Measurements from ENCODE around the gene ZNF385D.

Gene ZNF385D

DNA sequence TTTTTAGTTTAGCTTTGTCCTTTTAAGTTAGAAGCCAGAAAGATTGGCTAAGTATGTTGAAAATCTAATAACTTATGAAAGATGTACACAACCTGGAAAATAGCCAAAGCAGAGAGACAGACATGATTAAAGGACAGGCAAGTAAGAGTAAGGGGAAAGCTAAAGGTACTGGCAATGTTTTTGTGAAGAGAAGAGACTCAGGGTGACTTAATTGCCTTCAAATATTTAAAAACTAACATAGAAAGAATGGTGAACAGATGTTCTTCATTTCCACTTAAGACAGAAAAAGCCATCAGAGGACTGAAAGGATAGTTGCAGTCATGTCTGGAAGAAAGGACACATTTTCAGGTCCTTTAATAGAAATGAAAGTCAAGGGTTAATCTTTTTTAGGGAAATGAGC lies 68.8 kb downstream of the ZNF385D start:
- no peak for DNase-seq (ENCODE audit: low read depth in 4 of 4, low spot score in 1 of 4)

DNA sequence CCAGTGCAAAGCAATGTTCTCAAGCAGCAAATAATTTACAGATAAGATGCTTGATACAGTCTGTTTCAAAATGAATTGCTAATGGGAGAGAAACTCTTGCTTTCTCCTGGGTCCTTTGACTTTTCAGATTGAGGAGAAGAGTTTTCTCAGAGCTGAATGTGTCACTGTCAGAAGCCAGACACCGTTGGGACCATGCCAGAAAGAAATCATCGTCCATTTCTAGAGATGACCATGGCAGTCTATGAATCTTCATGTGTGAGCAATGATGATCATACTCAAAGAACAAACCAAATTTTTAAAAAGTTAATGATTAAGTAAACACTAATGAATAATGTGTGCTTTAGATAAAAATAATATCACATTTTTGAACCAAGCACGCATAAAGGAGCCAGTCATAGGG lies 77.6 kb downstream of the ZNF385D start:
- DNase-seq (ENCODE audit: low read depth in 4 of 4, low spot score in 1 of 4) = no peak

DNA sequence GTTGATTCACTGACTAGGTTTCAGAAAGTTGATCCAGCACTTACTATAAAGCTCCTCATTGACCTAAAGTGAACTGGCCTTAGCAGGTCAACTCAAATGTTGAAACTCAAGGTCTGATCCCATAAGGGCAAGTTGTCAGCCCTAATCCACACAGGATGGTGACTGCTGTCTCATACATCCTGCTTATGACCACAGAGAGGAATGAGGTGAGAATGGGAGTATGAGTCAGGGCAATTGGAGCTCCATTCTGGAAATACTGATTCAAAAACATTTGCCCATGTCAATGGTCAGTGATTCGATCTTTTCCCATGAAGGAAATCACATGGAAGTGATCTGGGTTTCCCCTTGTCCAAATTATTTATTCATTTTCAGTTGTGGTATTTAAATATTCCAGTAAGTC lies 78.7 kb downstream of the ZNF385D start:
- no peak for DNase-seq (ENCODE audit: low read depth in 4 of 4, low spot score in 1 of 4)

DNA sequence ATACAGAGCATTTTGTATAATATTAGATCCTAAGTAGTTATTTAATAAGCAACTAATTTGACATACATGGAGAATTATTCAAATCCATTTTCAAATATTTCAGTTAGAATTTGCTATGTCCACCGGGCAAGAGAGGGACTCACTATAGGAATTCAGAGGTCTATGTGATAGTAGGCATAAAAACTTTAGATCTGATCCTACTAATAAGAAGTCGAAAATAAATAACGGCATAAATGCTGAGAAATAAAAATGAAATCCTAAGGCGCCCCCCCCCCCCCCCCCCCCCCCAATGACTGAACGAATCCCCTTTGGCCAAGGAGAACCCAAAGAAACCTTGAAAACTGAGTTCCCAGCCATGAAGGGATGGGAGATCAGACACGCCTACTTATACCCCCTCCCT lies 80.6 kb downstream of the ZNF385D start:
- DNase-seq (ENCODE audit: low read depth in 4 of 4, low spot score in 1 of 4) = no peak

DNA sequence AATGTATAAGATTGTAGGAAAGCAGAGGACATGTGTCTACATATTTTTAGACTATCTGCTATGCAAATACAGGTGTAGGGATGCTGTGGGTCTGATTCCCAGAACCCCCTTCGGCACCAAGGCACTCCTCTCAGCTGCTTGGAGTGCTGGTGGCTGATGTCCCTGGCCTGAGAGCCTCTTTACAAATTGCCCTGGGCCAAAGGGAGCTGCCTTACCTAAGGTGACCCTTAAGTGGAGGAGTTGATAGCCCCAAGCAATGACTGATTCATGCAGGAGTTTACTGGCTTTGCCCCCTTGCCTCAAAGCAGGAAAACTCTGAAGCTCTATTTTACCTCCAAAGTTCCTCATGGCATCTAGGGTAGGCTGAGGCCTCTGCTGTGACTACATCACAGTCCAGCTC lies 83.0 kb downstream of the ZNF385D start:
- DNase-seq (ENCODE audit: low read depth in 4 of 4, low spot score in 1 of 4) = no peak

DNA sequence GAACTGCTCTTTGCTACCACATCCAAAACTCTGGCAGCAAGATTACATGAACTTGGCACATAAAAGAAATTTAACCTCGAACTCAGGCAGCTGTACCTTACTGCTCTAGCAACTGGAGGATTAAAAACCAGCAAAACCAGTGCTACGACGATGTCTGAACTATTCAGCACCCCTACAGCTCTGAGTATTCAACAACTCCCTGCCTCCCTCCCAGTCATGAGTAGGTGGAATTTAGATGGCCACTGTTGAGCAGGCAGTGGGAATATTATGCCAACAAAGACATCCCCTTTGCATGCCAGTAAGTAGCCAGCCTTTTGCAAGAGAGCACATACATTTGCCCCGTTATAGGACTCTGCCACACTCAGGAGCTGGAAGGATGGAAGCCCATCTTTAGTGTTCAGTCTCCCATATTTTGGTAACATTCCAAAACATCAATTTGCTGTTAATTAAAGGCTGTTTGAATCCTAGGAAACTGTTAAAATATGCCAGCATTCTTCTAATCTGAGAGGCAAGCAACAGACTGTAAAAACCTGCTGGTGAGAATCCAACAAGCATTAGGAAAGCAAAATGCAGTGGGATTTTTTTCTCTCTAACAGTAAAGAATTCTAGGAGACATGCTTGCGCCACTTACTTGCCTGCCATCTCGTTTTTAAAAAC lies 85.4 kb downstream of the ZNF385D start:
- DNase-seq (ENCODE audit: low read depth in 4 of 4, low spot score in 1 of 4) = no peak

DNA sequence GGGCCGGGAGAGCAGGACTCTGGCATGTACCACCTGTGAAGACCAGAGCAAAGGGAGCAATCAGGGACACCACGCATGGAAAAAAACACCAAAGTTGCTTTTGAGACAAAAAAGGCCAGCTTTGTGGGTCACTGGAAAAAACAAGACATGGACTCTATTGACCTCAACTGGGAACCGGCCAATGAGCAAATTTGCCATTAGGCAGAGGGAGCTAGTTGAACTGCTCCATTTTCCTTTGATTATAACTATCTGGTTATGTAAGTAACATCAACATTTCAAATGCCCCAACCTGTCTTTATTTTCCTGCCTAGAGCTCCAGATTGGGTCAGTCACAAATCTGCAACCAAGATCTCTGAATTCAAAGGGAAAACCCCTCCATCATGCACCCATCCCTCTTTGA lies 86.0 kb downstream of the ZNF385D start:
- no peak for DNase-seq (ENCODE audit: low read depth in 4 of 4, low spot score in 1 of 4)

DNA sequence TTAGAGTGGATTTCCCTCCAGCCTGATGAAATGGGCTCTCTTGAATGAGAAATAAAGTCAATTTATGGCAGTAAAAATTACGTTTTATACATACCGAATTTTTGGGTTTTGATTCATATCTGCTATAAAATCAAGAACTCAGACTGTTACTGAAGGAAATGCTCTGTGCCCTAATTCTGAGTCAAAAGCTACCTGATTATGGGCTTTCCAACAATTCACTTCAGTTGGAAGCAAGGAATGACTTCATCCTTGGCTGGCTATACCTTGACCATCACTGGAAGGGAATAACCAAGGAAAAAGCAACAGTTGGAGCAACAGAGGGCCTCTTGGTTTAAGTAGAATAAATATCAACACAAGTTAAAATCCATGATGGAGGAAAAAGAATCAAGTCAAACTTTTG lies 88.6 kb downstream of the ZNF385D start:
- no peak for DNase-seq (ENCODE audit: low read depth in 4 of 4, low spot score in 1 of 4)

DNA sequence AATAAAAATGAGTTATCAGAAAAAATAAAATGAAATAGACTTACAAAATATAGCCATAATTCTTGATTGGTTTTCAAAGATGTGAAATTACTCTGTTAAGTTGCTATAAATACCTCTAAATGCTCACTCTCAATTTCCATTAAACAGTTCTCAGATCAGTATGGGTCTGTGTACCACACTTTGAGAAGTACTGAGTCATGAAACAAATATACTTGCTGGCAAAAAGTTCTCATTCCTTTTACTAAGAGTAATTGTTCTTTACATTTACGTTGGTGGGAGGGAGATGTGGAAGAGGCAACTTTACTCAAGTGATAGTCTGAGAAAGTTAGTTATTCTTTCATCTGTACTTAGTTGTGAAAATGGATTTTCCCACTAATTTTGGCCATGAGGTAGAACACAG lies 96.3 kb downstream of the ZNF385D start:
- DNase-seq (ENCODE audit: low read depth in 4 of 4, low spot score in 1 of 4) = no peak

DNA sequence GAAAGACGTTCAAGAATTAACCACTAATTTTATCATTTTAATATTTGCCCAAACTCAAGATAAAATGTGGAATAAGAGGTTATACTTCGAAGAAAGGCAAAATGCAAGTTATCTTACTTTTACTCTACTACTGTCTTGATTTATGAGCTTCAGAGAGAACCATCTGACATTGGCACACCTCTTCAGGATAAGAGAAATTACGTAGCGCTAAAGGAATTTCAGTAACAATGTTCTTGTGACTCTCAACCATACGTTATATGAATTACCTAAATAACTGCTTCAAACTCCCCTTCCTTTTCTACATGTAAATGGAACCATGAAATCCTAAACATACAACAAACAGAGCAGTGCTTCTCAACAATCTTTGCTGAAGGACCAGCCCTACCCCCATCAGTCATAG lies 96.8 kb downstream of the ZNF385D start:
- DNase-seq (ENCODE audit: low read depth in 4 of 4, low spot score in 1 of 4) = no peak

DNA sequence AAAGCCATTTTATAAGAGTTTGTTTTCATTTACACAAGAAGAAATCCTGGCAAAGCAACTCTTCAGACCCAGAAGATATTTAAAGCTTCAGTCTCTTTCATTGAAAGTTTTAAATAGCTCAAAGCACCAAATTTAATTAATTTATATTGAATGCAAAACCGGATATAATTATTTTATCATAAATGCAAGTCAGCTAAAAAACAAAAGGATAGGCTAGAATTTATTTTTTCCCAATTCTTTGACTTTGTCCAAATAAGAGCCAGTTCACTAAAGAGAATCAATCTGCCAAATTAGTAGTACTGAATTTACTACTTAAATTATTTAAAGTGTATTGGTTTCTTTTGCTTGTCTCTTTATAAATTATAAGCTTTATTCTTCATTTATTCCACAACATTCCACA lies 101.5 kb downstream of the ZNF385D start:
- DNase-seq (ENCODE audit: low read depth in 4 of 4, low spot score in 1 of 4) = no peak

DNA sequence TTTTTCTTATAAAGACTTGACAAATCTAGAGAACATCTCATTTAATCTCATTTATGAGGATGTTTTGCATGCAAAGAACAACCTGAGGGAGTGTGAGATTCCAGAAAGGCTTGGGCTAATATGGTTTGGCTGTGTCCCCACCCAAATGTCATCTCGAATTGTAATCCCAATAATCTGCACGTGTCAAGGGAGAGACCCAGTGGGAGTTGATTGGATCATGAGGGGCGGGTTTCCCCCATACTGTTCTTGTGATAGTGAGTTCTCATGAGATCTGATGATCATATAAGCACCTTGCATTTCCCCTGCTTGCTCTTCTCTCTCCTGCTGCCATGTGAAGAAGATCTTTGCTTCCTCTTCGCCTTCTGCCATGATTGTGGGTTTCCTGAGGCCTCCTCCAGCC lies 103.0 kb downstream of the ZNF385D start:
- no peak for DNase-seq (ENCODE audit: low read depth in 4 of 4, low spot score in 1 of 4)

DNA sequence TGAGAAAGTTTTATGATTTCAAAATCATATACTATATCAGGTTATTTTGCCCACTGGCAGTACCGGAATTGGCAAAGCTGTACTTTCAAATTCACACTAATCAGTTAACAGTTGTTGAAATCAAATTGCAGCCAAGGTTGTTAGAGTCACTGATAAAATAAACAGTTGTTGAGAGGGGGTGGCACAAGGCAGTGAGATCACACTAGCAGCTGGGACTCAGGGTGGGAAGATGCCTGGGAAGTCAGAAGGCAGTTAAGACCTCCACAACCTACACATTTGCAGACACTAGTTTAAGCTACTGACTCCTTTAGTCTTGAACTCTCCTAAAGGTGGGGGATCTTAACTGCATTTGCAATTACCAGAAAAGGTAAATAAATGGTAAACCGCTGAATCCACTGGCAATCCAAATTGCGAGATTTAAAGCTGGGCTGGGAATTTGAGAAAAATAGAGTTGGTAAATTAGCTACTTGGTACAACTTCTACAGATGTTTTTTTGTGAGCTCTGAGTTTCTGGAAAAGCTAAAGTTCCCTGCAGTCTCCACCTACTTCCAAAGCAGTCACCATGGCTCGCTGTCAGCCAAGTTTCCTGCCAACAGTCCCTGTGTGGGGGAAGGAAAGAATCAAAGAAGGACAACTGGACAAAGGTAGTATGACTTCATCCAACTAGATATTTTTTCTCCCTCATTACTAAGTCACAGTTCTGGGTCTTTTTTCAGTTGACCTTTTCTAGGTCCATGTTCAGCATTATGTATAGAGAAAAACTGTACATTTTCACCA lies 105.7 kb downstream of the ZNF385D start:
- no peak for DNase-seq (ENCODE audit: low read depth in 4 of 4, low spot score in 1 of 4)

DNA sequence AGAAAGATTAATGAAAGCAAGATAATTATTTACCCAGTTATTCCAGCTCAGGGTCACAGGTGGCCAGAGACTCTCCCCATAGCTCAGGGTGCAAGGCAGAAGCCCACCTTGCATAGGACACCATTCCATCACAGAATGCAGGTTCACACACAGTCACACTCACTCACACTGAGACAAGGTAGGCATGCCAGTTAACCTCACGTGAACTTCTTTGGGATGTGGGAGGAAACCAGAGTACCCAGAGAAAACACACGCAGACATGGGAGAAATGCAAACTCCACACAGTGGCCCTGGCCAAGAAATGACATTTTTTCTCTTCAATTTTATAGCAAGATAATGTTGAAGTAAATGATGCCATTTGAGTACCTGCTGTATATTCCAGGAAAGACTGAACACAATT lies 106.7 kb downstream of the ZNF385D start:
- no peak for DNase-seq (ENCODE audit: low read depth in 4 of 4, low spot score in 1 of 4)

DNA sequence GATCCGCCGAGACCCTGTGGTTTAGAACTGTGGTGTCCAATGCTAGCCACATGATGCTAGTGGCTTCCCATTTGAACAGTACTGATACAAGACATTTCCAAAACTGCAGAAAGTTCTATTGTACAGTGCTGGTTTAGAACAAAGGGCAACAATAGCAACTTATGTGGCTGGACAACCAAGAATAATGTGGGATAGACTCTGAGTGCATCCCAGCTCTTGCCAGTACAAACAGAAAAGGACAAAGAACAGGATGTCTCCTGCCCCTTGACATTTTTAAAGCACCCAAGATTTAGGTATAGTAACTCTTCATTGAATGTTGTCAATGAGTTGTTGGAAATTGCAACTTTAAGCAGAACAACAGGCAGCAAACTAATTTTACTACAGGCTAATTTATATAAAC lies 107.3 kb downstream of the ZNF385D start:
- DNase-seq (ENCODE audit: low read depth in 4 of 4, low spot score in 1 of 4) = no peak

DNA sequence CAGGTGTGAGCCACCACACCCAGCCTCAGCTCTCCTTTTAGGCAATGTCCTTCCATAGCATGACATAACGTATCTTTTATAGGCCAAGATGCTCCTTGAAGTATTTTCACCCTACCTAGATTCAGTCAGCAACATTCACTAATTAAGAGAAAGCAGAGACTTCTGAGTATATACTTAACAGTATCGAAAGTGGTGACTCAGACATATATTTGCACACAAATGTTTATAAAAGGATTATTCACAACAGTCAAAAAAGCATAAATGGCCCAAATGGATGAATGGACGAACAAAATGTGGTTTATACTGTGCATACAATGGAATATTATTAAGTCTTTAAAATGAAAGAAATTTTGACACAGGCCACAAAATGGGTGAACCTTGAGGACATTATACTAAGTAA lies 108.6 kb downstream of the ZNF385D start:
- no peak for DNase-seq (ENCODE audit: low read depth in 4 of 4, low spot score in 1 of 4)

DNA sequence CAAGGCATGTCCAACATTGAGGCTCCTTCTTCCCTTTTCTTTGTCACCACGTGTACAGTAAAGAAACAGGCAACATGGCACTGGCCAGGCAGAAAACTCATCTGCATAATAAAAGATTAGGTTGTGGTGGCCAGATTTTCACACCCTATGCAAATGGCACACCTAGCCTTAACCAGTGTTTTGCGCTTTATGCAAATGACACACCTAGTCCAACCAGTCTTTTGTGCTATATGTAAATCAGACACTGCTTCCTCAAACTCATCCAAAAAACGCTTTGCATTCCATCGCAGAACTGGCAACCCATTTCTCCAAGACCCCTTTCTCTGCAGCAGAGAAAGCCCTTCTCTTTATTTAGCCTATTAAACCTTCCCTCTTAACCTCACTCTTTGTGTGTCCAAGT lies 109.1 kb downstream of the ZNF385D start:
- DNase-seq (ENCODE audit: low read depth in 4 of 4, low spot score in 1 of 4) = no peak

DNA sequence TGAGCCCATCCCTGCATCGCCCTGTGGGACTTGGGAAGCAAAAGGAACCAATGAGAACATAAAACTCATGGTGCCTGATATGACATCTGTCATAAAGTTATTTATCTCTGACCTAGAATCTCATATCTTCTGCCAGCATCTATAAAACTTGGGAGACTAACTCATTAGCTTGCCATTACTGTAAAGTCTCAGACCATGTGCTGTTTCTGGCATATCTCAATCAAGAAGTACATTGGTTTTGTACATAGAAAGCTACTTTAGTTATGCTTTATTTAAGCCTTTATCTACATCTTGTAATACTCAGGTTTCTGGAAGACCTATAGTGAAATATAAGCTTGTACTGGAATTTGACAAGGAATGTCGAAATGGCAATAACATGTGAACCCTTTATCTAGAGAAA lies 112.5 kb downstream of the ZNF385D start:
- DNase-seq (ENCODE audit: low read depth in 4 of 4, low spot score in 1 of 4) = no peak

DNA sequence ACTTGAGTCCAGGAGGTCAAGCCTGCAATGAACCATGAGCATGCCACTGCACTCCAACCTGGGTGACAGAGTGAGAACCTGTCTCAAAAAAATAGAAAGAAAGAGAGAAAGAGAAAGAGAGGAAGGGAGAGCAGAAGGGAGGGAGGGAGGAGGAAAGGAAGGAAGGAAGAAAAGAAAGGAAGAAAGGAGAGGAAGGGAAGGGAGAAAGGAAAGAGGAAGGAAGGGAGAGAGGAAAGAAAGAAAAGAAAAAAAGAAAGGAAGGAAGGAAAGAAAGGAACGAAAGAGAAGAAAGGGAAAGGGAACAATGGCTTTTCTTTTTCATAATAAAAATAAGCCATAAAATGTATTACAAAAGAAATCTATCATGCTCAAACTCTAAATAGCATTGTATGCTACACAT lies 116.9 kb downstream of the ZNF385D start:
- no peak for DNase-seq (ENCODE audit: low read depth in 4 of 4, low spot score in 1 of 4)

DNA sequence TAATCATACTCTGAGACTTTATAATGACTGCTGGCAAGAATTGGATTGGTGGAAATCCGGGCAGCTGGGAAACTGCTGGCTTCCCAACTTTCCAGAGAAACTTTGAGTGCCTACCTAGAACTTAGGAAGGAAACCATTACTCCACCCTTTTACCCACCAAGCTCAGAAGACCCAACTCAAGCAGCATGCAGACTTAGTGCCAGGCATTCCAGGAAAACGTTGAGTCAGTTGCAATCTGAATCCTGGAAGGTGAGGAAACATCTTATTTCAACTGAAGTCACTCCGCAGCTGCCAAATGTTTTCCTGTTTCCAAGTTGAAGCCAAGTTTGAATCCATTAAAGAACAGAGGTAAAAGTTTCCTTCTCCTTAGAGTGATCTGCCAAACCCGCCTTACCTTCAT lies 126.5 kb downstream of the ZNF385D start:
- DNase-seq (ENCODE audit: low read depth in 4 of 4, low spot score in 1 of 4) = no peak

DNA sequence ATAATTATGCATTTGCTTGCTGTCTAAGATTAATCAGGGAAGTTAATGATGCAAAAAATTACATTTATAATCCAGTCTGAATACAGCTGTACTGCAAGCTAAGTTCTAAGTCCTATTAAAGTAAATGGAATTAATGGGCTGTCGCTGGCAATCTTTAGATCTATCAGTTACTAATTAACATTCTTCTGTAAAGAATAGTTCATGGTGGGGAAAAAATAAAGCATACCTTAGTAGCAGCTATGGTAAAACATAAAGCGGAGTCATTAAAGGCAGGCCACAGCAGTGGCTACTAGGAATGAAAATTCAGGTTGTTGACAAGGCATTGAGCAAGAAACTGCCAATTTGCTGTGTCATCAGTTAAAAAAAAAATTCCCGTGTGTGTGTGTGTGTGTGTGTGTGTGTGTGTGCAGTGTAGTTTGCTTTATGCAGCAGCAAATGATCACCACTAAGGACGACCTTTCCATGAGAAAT lies 129.8 kb downstream of the ZNF385D start:
- DNase-seq (ENCODE audit: low read depth in 4 of 4, low spot score in 1 of 4) = no peak

DNA sequence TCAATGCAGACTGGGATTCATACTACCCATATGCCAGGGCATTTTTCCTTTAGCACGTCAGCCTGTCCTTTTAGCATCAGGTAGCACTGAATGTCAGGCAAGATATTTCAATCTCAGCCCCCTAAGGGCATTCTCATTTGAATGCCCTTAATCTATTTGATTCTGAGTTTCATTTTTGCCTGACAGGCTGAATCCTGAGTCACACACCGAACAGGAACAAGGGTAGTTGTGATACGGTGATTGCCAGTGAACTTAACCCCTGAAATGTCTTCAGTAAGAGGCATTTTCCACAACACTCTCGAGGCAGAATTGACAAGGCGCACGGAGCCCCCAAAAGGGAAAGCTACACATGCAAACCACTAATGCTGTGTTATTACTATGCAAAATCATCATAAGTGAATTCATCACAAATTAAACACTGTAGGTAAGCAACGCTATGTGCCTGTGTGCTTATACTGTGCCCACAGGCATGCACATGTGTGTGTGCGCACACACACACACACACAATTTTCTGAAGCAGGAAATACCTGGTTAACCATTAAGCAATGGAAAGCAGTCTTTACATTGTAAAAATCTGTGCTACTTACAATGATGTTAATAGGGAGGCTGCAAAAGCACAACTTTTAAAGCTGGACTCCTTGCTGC lies 130.4 kb downstream of the ZNF385D start:
- no peak for DNase-seq (ENCODE audit: low read depth in 4 of 4, low spot score in 1 of 4)
